Lower leg skin (tissue), 4 donors: ENCODE results near the gene CDC42SE2. TPM values are rescaled to one million over a fixed set of nuclear protein-coding genes. Genes with fewer than 3 reads are reported as not detected.
A peak's percentile ranks its signal among the peaks of the same experiment; 100 is the strongest.

Experiments
- DNase-seq, 2 donors: peaks; one replicate each; pipeline ENCODE4 v3.0.0-alpha.2; 2019; ENCODE audit warnings: low spot score in 2 of 2
- H3K4me3 ChIP-seq: fragments of 200-600 bp; sonication (generic); 2 replicates; pipeline ENCODE4 v1.5.1; 2017; ENCODE audit warnings: mild to moderate bottlenecking, low read depth; ENCODE audit not compliant: poor library complexity, severe bottlenecking
- POLR2A ChIP-seq, 2 donors: fragments of 450-650 bp; IDR thresholded peaks; one replicate each; pipeline ENCODE4 v1.6.1; 2016 to 2017; ENCODE audit warnings: antibody characterized with exemption in 2 of 2, mild to moderate bottlenecking in 1 of 2, moderate library complexity in 1 of 2
- WGBS, 2 donors: methylation state at CpG; one replicate each; pipeline ENCODE4 v1.1.5; 2018; 5-methylcytosine and 5-hydroxymethylcytosine counted together
- intact Hi-C: fragments of 100-400 bp; cut with DNase I; formaldehyde crosslinking; loops from one replicate; pipeline ENCODE4 v1.15.0; 2023; ENCODE audit warnings: low total_unique reads
- total RNA-seq, 4 donors: library from RNA; depleted of rRNA; stranded (reverse); fragments of >200 nt; gene quantifications; one replicate each; pipeline ENCODE4 v1.1.0, GENCODE V29; 2016
- TF ChIP-seq, protein P1 (sequence below), 3 donors: fragments of 450-650 bp; IDR thresholded peaks; one replicate each; pipeline ENCODE4 v1.5.1; 2016; ENCODE audit warnings: antibody characterized with exemption in 3 of 3, mild to moderate bottlenecking in 3 of 3, moderate library complexity in 2 of 3

Gene CDC42SE2, protein sequence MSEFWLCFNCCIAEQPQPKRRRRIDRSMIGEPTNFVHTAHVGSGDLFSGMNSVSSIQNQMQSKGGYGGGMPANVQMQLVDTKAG
- total RNA-seq = 10 to 100 TPM; 28.3 to 41.9 (median 34.2) TPM

GRCh38 chr5:131263648-131264450 is at the start of gene CDC42SE2:
TSS of gene CDC42SE2 (plus strand) at chr5:131264053. CDS start at chr5:131359494, 95,441 bp downstream.
- 0% methylated on average over 31 to 33 of the region's 97 CpGs for WGBS, 2 donors

GRCh38 chr5:131214609-131215227 is 49.1 kb upstream of the CDC42SE2 start:
- intact Hi-C loops = no loop called here
- WGBS, 2 donors = 76 to 86% methylated on average over 3 of the region's 3 CpGs
- TF ChIP-seq POLR2A (IDR thresholded peaks at IDR 0.05) = no peak
- TF ChIP-seq, protein P1, sequence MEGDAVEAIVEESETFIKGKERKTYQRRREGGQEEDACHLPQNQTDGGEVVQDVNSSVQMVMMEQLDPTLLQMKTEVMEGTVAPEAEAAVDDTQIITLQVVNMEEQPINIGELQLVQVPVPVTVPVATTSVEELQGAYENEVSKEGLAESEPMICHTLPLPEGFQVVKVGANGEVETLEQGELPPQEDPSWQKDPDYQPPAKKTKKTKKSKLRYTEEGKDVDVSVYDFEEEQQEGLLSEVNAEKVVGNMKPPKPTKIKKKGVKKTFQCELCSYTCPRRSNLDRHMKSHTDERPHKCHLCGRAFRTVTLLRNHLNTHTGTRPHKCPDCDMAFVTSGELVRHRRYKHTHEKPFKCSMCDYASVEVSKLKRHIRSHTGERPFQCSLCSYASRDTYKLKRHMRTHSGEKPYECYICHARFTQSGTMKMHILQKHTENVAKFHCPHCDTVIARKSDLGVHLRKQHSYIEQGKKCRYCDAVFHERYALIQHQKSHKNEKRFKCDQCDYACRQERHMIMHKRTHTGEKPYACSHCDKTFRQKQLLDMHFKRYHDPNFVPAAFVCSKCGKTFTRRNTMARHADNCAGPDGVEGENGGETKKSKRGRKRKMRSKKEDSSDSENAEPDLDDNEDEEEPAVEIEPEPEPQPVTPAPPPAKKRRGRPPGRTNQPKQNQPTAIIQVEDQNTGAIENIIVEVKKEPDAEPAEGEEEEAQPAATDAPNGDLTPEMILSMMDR (IDR thresholded peaks at IDR 0.05) = no peak
- no peak overlapping the region for H3K4me3 ChIP-seq
- DNase-seq = no peak

More at GRCh38 chr5:131263648-131264450, at the start of gene CDC42SE2:
- DNase-seq = peak; percentile 80 to 95
- TF ChIP-seq POLR2A (IDR thresholded peaks at IDR 0.05) = peak in 1 of 2 donors; percentile 66
- TF ChIP-seq, protein P1 (IDR thresholded peaks at IDR 0.05) = no peak
- intact Hi-C loops = no loop called here
- peak within 1 kb of the TSS; percentile 92 for H3K4me3 ChIP-seq

GRCh38 chr5:131217791-131218190 is 46.1 kb upstream of the CDC42SE2 start:
- WGBS, 2 donors = 92 to 96% methylated on average over 4 of the region's 4 CpGs
- no peak overlapping the region for H3K4me3 ChIP-seq
- no peak for DNase-seq
- intact Hi-C loops = no loop called here
- TF ChIP-seq, protein P1 (IDR thresholded peaks at IDR 0.05) = no peak
- no peak for TF ChIP-seq POLR2A (IDR thresholded peaks at IDR 0.05)

DNA sequence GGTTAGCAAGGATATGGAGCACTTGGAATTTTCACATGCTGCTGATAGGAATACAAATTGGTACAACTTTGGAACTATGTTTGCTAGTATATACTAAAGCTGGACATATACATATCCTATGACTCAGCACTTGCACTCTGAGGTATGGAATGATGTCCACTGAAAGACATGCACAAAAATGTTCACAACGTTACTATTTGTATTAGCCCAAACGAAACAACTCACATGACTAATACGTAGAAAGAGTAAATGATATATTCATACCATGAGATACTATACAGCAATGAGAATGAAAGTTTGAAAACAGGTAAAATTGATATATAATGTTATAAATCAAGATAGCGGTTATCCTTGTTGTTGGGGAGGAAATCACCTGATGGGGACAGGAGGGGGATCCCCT is 45.5 kb upstream of the CDC42SE2 start:
- H3K4me3 ChIP-seq = no peak overlapping the region
- WGBS, 2 donors = 77 to 84% methylated on average over 4 of the region's 4 CpGs
- intact Hi-C loops = no loop called here
- DNase-seq = no peak
- TF ChIP-seq, protein P1 (IDR thresholded peaks at IDR 0.05) = no peak
- no peak for TF ChIP-seq POLR2A (IDR thresholded peaks at IDR 0.05)

- DNase-seq = no peak
- TF ChIP-seq, protein P1 (IDR thresholded peaks at IDR 0.05) = no peak
- no peak for TF ChIP-seq POLR2A (IDR thresholded peaks at IDR 0.05)
- H3K4me3 ChIP-seq = no peak overlapping the region
- WGBS, 2 donors = 86 to 95% methylated on average over 7 of the region's 7 CpGs
- intact Hi-C loops = no loop called here
These were observed 43.3 kb upstream of the CDC42SE2 start for GRCh38 chr5:131220566-131220965.
